ENCODE data around the gene SPSB2.

DNA sequence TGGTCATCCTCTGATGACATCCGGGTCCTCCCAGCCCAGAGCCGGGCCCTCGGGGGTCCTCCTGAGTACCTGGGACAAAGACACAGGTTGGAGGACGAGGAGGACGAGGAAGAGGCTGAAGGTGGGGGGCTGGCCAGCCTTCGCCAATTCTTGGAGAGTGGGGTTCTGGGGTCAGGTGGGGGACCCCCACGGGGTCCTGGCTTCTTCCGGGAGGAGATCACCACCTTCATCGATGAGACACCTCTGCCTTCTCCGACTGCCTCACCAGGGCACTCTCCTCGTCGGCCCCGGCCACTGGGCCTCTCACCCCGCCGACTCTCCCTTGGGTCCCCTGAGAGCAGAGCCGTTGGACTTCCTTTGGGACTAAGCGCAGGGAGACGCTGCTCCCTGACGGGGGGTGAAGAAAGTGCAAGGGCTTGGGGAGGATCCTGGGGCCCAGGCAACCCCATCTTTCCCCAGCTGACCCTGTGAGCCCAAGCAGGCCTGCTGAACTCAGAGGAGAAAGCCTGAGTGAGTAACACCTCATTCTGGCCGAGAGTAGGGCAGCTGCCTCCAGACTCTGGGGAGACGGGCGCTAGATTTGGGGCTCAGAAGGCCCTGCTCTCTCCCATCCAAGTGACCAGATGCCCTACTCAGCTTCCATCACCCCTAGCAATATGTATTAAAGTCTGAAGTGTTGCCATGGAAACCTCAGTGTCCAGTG is 46.2 kb downstream of the SPSB2 start:
- TF ChIP-seq, protein P1, sequence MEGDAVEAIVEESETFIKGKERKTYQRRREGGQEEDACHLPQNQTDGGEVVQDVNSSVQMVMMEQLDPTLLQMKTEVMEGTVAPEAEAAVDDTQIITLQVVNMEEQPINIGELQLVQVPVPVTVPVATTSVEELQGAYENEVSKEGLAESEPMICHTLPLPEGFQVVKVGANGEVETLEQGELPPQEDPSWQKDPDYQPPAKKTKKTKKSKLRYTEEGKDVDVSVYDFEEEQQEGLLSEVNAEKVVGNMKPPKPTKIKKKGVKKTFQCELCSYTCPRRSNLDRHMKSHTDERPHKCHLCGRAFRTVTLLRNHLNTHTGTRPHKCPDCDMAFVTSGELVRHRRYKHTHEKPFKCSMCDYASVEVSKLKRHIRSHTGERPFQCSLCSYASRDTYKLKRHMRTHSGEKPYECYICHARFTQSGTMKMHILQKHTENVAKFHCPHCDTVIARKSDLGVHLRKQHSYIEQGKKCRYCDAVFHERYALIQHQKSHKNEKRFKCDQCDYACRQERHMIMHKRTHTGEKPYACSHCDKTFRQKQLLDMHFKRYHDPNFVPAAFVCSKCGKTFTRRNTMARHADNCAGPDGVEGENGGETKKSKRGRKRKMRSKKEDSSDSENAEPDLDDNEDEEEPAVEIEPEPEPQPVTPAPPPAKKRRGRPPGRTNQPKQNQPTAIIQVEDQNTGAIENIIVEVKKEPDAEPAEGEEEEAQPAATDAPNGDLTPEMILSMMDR (conservative IDR thresholded peaks at IDR 0.05; ENCODE audit: low read length): no peak
- no peak for TF ChIP-seq EZH2phosphoT487 (IDR thresholded peaks at IDR 0.05; ENCODE audit: borderline replicate concordance)
